ENCODE measurements around the gene FBXW4. TPM values are rescaled to one million over a fixed set of nuclear protein-coding genes. Genes with fewer than 3 reads are reported as not detected.
"Not testable (repeated sequence)": the region's sequence is repeated elsewhere in the genome, so short reads cannot be mapped to it uniquely, and the experiment has no call there.

FBXW4 gene
- total RNA-seq, 1 donor = 78.9 TPM

DNA sequence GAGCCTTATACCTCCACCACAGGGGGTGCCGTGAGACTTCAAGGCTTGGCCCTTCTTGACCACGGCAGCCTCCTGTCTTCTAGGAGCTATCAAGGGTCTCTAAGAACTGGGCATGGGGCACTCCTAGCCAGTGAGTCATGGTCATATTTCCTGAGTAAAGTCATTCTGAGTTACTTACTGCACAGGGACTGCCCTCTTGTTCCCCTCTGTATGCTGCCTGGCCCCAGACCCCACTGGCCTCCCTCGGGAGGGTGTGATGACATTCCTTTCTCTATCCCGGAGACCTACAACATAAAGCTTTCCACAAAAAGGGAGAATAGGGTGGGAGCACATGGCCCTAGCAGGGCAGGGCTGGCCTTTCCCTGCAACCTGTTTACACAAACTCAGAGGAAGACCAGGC, 85.5 kb downstream of the FBXW4 start:
- Histone ChIP-seq H3K4me3 (ENCODE audit: low read length) (no peak overlapping the region), H3K4me1 (ENCODE audit: insufficient read depth, low read length) (no peaks in the 10 kb centered on the region), H3K27me3 (ENCODE audit: insufficient read depth, low read length) (no peaks in the 10 kb centered on the region), H3K9me3 (ENCODE audit: low read depth, low read length) (no peaks in the 10 kb centered on the region)

DNA sequence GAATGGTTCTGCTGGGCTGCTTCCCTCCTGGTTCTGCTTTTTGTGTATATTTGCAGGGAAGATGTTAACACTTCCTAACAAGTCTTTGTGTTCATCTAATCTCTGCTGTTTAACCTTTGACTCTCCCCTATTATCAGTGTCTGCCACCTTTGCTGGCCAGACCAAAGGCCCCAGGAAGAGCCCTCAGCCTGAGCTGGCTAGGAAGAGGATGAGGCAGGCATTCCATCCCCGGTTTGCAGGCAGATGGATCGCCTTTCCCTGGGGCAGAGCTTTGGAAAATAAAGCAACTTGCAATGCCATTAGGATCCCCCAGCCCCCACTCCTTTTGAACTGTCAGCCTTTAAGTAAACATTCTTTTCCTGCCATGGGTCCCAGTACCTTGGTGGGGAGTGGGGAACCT, 87.8 kb downstream of the FBXW4 start:
- Histone ChIP-seq H3K4me1 (ENCODE audit: insufficient read depth, low read length) (no peaks in the 10 kb centered on the region), H3K4me3 (ENCODE audit: low read length) (no peak overlapping the region), H3K27me3 (ENCODE audit: insufficient read depth, low read length) (no peaks in the 10 kb centered on the region), H3K9me3 (ENCODE audit: low read depth, low read length) (no peaks in the 10 kb centered on the region)

DNA sequence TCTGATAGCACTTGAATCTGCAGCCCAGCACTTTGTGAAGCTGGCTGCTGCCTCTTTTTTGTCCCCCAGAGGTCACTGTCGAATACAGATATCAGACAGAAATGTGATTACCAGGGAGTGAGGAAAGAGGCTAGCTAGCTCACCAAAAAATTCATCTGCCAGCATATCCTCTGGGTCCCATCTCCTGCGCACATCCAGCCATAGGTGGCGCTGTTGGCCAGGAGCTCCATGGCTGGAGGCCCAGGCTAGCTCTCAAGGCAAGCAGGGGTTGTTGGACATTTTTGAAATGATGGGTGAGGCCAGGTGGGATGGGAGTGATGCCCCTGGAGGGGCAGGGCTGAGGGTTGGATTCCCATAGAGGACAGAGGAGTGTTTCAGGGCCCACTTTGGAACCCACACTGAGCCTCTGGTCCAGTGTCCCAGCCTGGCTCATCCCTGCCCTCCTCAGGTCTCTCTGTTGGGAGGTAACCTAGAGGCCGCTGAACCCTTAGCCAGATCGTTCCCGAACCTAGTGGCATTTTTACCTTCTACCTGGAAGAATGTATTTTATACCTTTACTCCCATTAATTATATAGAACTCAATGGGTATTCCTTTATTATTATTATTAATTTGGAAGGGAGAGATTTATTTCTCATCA, 92.1 kb downstream of the FBXW4 start:
- no peak overlapping the region for H3K4me3 ChIP-seq (ENCODE audit: low read length)
- H3K9me3 ChIP-seq (ENCODE audit: low read depth, low read length) = no peaks in the 10 kb centered on the region
- no peaks in the 10 kb centered on the region for H3K27me3 ChIP-seq (ENCODE audit: insufficient read depth, low read length)
- no peaks in the 10 kb centered on the region for H3K4me1 ChIP-seq (ENCODE audit: insufficient read depth, low read length)

DNA sequence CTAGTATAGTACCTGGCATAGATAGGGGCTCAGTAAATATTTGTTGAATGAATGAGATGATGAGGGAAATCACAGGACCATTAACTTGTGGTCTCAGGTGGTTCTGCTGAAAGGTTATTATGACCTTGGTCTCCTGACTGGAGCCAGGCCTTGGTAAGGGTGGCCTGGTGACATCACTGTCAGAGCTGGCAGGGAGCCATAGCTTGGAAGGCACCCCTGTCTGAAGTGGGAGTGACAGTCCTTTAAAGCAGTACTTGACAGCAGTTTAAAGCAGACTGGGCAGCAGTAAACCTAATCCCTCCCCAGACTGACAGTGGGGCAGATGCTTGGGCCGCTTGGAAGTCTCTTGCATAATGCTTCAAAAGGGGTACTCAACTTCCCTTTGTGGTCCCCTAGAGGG, 93.4 kb downstream of the FBXW4 start:
- no peak overlapping the region for H3K4me3 ChIP-seq (ENCODE audit: low read length)
- H3K4me1 ChIP-seq (ENCODE audit: insufficient read depth, low read length) = no peaks in the 10 kb centered on the region
- no peaks in the 10 kb centered on the region for H3K27me3 ChIP-seq (ENCODE audit: insufficient read depth, low read length)
- no peaks in the 10 kb centered on the region for H3K9me3 ChIP-seq (ENCODE audit: low read depth, low read length)

DNA sequence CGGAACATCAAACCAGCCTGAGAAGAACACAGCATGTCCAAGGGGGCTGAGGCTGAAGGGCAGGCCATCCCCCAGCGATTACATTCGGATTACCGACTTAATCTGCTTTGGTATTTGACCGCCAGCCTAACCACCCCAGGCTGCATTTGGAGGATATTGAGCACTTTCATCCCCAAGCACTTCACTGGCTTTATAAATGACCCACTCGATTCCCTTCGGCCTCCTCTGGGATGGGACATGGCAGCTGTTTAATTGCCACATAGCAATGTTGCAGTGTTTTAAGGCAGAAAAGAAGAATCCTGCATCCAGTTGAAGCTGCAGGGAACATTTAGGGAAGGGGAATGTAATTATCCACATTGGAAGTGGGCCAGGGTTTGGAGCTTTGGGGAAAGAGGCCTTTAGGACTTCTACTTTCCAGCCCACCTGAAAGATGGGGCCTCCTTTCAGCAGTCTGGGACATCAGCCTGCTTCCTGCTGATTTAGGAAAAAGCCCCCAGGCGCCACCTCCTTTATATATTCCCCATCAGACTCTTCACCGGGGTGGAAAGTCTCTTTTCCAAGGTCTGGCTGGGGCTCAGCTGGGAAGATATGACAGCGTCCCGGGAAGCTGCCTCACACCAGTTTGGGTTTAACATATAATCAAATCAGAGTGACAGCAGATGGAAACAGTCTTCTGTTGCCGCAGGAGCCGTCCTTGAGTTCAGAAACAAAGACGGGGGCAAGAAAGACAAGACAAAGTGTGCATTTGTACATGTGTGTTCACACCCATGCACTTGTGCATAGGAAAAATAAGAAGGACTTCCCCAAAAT, 97.7 kb downstream of the FBXW4 start:
- H3K4me1 ChIP-seq (ENCODE audit: insufficient read depth, low read length) = peaks cover 17% of the 10 kb centered on the region
- H3K4me3 ChIP-seq (ENCODE audit: low read length) = no peak overlapping the region
- no peaks in the 10 kb centered on the region for H3K9me3 ChIP-seq (ENCODE audit: low read depth, low read length)
- no peaks in the 10 kb centered on the region for H3K27me3 ChIP-seq (ENCODE audit: insufficient read depth, low read length)

DNA sequence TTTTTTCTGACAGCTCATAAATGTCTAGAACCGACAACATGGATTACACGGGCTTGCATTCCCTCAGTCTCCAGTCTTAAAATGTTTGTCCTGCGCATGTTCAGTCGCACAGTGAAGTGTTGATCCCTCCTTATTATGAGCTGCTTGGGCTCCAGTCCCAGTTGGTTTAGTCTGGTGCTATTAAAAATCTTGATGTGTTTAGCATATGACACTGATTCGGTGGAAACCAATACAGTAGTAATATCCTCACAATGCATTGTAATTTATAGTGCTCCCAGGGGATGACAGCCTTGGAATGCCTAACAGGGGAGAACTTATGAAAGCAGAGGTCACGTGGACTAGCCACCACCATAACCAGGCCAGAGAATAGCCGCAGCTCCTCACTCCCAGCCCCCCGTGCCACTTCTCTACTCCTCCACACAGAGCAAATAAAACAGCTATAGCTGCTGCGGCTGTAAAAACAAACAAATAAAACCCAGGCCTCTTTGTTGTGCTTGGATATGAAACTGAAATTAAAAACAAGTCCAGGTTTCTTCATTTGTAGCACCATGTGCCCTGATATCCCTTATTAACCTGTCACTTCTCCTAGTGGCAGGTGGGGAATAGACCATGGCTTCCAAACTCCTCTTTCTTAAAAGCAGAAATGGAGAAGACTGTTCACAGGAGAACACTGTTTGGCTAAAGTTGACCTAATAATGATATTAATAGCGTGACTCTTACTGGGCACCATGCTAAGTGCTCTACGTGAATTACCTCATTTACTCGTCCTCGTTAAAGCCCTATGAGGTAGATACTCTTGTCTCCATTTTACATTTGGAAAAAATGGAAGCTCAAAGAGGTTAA, 99.2 kb downstream of the FBXW4 start:
- Histone ChIP-seq H3K4me1 (ENCODE audit: insufficient read depth, low read length) (peaks cover 28% of the 10 kb centered on the region), H3K9me3 (ENCODE audit: low read depth, low read length) (no peaks in the 10 kb centered on the region), H3K4me3 (ENCODE audit: low read length) (no peak overlapping the region), H3K27me3 (ENCODE audit: insufficient read depth, low read length) (no peaks in the 10 kb centered on the region)

DNA sequence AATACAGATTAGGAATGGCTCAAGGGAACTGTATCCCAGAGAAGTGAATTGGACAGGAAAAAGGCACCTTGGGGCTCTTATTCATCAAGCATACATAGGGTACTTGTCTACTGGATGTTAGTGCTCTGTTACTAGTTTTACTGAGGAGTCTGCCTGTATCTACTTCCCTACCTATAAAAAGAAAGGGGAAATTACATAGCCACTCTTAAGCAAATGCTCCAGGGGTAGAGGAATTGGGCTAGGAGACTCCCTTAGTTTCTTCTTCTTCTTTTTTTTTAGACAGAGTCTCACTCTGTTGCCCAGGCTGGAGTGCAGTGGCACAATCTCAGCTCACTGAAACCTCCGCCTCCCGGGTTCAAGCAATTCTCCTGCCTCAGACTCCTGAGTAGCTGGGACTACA, 101.6 kb downstream of the FBXW4 start:
- H3K4me3 ChIP-seq (ENCODE audit: low read length); H3K27me3 ChIP-seq (ENCODE audit: insufficient read depth, low read length); H3K9me3 ChIP-seq (ENCODE audit: low read depth, low read length): not testable (repeated sequence)
- H3K4me1 ChIP-seq (ENCODE audit: insufficient read depth, low read length) = peaks cover 35% of the 10 kb centered on the region

DNA sequence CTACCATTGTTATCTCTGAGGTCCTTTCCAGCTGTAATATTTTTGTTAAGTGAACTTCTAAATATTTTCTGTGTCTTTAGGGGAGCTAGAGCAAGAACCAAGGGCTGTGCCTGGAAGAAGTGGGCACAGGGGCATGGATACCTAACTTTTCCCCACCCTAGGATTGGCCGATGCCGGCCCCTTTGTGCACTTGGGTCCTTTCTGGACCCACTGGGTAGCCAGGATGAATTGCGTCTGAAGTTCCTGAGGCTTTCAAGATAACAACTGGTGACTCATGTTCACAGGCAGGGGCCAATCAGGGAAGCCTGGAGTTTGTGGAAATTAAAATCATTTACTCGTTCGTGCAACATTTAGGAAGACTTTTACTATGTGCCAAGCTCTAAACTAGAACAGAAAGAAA, 106.1 kb downstream of the FBXW4 start:
- Histone ChIP-seq H3K4me1 (ENCODE audit: insufficient read depth, low read length) (peaks cover 45% of the 10 kb centered on the region), H3K27me3 (ENCODE audit: insufficient read depth, low read length) (no peaks in the 10 kb centered on the region), H3K9me3 (ENCODE audit: low read depth, low read length) (no peaks in the 10 kb centered on the region), H3K4me3 (ENCODE audit: low read length) (no peak overlapping the region)

DNA sequence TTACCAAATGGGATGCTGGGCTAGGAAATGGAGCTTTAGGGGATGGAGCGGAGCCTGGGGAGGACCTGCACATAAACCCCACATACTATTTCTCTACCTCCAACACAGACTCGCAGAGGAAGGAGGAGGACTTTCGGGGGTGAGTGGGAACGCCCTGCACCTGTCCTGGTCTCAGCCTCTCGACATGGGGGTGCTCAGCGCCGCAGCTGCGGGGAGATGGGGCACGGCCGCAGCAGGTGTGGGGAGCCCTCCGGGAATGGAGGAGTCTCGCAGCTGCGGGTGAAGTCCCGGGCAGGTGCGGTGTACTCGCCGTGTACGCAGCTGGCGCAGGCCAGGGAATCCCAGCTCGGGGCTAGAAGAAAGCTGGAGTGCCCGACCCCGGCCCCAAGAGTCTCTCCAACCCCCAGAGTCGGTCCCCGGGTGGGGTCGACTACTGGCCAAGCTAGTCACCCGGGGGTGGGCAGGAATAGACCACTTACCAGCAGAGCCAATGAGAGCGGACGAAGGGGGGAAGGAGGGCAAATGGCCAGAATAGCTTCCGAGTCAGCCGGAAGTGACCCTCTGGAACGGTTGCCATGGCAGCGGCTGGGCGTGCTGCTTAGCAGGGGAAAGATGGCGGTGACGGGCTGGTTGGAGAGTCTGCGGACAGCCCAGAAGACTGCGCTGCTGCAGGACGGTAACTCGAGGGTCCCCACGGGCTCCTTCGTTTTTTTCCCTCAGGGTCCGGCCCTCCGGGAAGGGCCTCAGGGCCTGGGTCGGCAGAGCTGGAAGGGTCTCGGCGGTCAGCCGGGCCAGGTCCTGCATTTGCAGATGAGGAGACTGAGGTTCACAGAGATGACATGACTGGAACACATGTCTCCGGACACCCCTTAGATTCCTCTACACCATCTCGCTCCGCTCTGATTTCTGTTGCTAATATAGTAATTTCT, 107.0 kb downstream of the FBXW4 start, which contains the start of the genes DPCD and POLL:
DPCD (plus strand) TSS at position 597 of the 929 bp plus-strand sequence; CDS start at position 613, 16 bp downstream.
POLL (minus strand) TSS at position 533 of the 929 bp plus-strand sequence. CDS start 897 bp downstream, outside the sequence.
- H3K9me3 ChIP-seq (ENCODE audit: low read depth, low read length) = no peaks in the 10 kb centered on the region
- H3K27me3 ChIP-seq (ENCODE audit: insufficient read depth, low read length) = no peaks in the 10 kb centered on the region
- H3K4me1 ChIP-seq (ENCODE audit: insufficient read depth, low read length) = peaks cover 36% of the 10 kb centered on the region
- peak within 1 kb of the TSS; percentile 56 for H3K4me3 ChIP-seq (ENCODE audit: low read length)

DNA sequence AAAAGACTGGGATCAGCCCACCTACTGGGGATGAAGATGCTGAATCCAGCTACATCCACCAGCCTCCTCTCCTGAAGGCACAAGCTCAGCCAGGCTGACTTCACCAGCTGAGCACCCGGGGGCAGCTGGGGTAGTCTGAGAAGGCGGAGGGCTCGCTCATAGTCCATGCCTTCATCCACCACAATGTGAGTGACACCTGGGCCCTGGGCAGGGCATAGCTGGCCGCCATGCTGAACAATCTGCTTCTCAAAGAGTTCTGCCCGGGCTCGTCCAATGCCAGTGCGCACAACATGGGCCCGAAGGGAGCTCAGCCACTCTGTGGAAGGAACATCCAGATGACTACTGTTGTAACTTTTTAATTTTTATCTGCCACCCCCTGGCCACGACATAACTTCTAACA, 109.1 kb downstream of the FBXW4 start:
- H3K4me3 ChIP-seq (ENCODE audit: low read length) = no peak overlapping the region
- peaks cover 19% of the 10 kb centered on the region for H3K4me1 ChIP-seq (ENCODE audit: insufficient read depth, low read length)
- H3K9me3 ChIP-seq (ENCODE audit: low read depth, low read length) = no peaks in the 10 kb centered on the region
- H3K27me3 ChIP-seq (ENCODE audit: insufficient read depth, low read length) = no peaks in the 10 kb centered on the region

DNA sequence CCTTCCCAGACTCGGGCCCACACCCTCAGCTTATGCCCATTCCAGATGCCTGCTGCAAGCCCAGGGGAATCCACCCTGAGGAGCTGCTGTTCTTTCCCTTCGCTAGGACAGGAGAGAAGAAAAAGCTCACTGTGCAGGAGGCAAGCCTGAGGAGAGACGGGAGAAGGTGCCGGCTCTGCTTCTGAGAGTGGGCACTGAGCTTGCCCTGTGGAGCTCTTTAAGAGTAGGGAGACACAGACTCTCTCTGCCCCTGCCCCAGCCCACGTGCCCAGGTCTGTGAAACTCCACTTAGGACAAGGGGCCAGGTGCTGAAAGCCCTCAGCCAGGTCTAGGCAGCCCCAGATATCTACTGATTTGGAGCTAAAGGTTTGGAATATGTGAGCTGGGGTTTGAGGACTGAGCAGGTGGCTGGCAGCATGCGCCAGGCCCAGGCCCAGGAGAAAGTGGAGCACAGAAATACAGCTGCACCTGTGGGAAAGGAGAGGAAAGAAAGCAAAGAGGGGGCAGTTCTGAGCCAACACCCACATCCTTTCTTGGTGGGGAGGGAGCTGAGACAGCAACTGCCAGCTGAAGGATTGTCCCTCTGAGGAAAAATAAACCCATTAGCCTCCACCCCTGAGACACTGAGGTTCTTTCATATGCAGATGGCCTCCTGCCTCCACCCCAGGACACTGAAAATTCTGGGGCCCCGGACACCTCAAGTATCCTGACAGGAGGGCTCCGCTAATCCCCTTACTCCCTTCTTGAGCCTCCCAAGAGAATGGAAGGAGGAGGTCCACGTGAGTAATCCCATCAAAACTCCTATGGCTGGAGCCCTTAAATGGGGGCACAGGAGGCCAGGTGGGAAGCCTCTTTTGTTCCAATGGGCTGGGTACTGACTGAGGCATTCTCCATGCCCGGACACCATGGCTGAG, 114.2 kb downstream of the FBXW4 start:
- H3K9me3 ChIP-seq (ENCODE audit: low read depth, low read length) = no peaks in the 10 kb centered on the region
- H3K4me3 ChIP-seq (ENCODE audit: low read length) = no peak overlapping the region
- H3K4me1 ChIP-seq (ENCODE audit: insufficient read depth, low read length) = no peaks in the 10 kb centered on the region
- H3K27me3 ChIP-seq (ENCODE audit: insufficient read depth, low read length) = no peaks in the 10 kb centered on the region

DNA sequence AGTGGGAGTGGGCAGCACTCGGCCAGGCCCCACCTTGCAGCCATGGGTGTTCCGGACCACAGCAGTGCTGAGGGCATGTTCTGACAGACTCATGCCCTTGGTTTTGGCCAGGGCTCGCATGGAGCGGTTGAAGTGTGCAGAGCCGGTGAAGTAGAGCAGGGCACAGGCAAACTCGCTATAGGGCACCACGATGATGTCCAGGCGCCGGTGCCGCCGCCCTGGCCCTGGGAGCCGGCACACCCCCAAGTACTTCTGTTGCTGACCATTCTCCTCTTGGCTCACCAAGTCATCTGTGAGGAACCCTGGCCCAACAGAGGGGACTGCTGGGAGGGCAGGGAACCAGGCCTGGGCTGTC, 115.5 kb downstream of the FBXW4 start:
- H3K9me3 ChIP-seq (ENCODE audit: low read depth, low read length) = no peaks in the 10 kb centered on the region
- H3K27me3 ChIP-seq (ENCODE audit: insufficient read depth, low read length) = no peaks in the 10 kb centered on the region
- H3K4me1 ChIP-seq (ENCODE audit: insufficient read depth, low read length) = no peaks in the 10 kb centered on the region
- H3K4me3 ChIP-seq (ENCODE audit: low read length) = no peak overlapping the region

DNA sequence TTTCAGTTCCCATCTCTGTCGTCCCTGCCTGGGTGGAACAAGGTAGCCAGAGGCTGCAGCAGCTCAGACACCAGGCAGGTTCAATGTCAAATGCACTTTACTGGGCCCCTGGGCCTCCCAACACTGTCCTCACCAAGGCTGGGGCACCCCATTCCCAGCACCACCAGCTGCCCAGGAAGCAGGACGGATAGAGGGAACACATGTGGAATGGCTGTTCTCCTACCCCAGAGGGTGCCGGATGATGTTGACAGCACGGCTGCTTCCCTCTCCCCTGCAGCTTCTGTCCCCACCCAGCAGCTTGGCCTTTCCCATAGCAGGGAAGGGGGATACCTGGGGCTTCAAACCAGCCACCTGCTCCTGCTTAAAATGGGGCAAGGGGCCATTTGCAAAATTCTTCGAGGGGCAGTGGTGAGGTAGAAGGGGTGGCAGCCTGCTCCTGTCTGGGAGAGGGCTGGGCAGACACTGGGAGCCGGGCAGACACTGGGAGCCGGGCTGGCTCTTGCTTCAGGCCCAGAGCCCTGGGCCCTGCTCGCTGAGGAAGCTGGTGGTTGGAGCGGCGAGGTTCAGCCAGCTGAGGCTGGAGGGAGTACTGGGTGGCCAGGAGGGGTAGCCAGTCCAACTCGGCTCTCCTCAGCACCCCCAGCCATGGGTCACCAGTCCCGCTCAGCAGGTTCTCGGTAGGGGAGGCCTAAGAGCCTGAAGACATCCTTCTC, 116.0 kb downstream of the FBXW4 start:
- no peaks in the 10 kb centered on the region for H3K9me3 ChIP-seq (ENCODE audit: low read depth, low read length)
- no peaks in the 10 kb centered on the region for H3K27me3 ChIP-seq (ENCODE audit: insufficient read depth, low read length)
- no peaks in the 10 kb centered on the region for H3K4me1 ChIP-seq (ENCODE audit: insufficient read depth, low read length)
- no peak overlapping the region for H3K4me3 ChIP-seq (ENCODE audit: low read length)

All from mononuclear cell (primary cell).